T-cell (primary cell): Measurements from ENCODE around the gene NCF2. TPM values are rescaled to one million over a fixed set of nuclear protein-coding genes. Genes with fewer than 3 reads are reported as not detected.
A peak's percentile ranks its signal among the peaks of the same experiment; 100 is the strongest.

Source experiments
- ATAC-seq, 4 experiments: fragments of 200-7000 bp in 3 of 4; fragments of 150-1000 bp in 1 of 4; cut with Tn5 transposase; replicated peaks in 1 of 4; 1 replicate in 3 of 4; 2 replicates in 1 of 4; pipeline ENCODE4 v1.10.0; 2021; ENCODE audit warnings: moderate library complexity in 3 of 4, mild to moderate bottlenecking in 2 of 4, moderate number of reproducible peaks in 1 of 4
- CTCF ChIA-PET, 2 donors: fragments of 300-600 bp; sonication (Branson Sonifier 250); formaldehyde crosslinking; loops; one replicate each; lab custom pipeline; 2022; ENCODE audit warnings: antibody characterized with exemption in 2 of 2; lab: Charles Lee
- POLR2A ChIA-PET, 2 donors: fragments of 300-600 bp; sonication (Branson Sonifier 250); formaldehyde crosslinking; loops; one replicate each; lab custom pipeline; 2022; ENCODE audit warnings: antibody characterized with exemption in 2 of 2; lab: Charles Lee
- DNase-seq, 35 experiments: peaks; one replicate each; pipeline versions ENCODE4 v3.0.0 to v3.0.0-alpha.2; 2013 to 2023
- H3K27ac ChIP-seq: one replicate; pipeline ENCODE4 v1.5.1; 2013; ENCODE audit warnings: low read length
- H3K27me3 ChIP-seq, 2 experiments: replicated peaks in 1 of 2; 1 replicate in 1 of 2; 2 replicates in 1 of 2; pipeline versions ENCODE4 v1.6.1 to v1.7.0; 2013; ENCODE audit warnings: low read length in 1 of 2, mixed read lengths in 1 of 2; ENCODE audit not compliant: control insufficient read depth in 2 of 2, insufficient read depth in 2 of 2; ENCODE audit errors: extremely low read depth in 1 of 2
- H3K36me3 ChIP-seq, 2 donors: 1 replicate in 1 of 2; 2 replicates in 1 of 2; pipeline versions ENCODE4 v1.6.1 to v1.7.0; 2013; ENCODE audit warnings: low read length in 1 of 2; ENCODE audit not compliant: control insufficient read depth in 2 of 2, insufficient read depth in 1 of 2; ENCODE audit errors: extremely low read depth in 1 of 2
- H3K4me1 ChIP-seq, 2 experiments: 1 replicate in 1 of 2; 2 replicates in 1 of 2; pipeline versions ENCODE4 v1.6.1 to v1.7.0; 2013; ENCODE audit warnings: low read length in 2 of 2, mixed read lengths in 1 of 2; ENCODE audit not compliant: insufficient read depth in 2 of 2, control insufficient read depth in 1 of 2; ENCODE audit errors: extremely low read depth in 1 of 2
- H3K4me3 ChIP-seq, 2 donors: 1 replicate in 1 of 2; 2 replicates in 1 of 2; pipeline versions ENCODE4 v1.5.1 to v1.7.0; 2013; ENCODE audit warnings: mild to moderate bottlenecking in 2 of 2, low read length in 1 of 2, moderate library complexity in 1 of 2; ENCODE audit not compliant: control insufficient read depth in 1 of 2; ENCODE audit errors: extremely low read depth in 1 of 2
- H3K9me3 ChIP-seq: 2 replicates; pipeline ENCODE4 v1.7.0; 2013
- H3K27ac Mint-ChIP-seq, 2 donors: one replicate each; pipeline ENCODE4 v1.8.0; 2020 to 2021; ENCODE audit warnings: mild to moderate bottlenecking in 2 of 2, mixed read lengths in 2 of 2
- H3K27me3 Mint-ChIP-seq, 2 donors: one replicate each; pipeline ENCODE4 v1.8.0; 2021 to 2022; ENCODE audit warnings: mixed read lengths in 2 of 2
- H3K36me3 Mint-ChIP-seq: one replicate; pipeline ENCODE4 v1.8.0; 2021; ENCODE audit warnings: mixed read lengths
- H3K4me1 Mint-ChIP-seq, 3 donors: one replicate each; pipeline ENCODE4 v1.8.0; 2020 to 2022; ENCODE audit warnings: mixed read lengths in 3 of 3, mild to moderate bottlenecking in 1 of 3
- H3K4me3 Mint-ChIP-seq, 3 donors: one replicate each; pipeline ENCODE4 v1.8.0; 2020 to 2022; ENCODE audit warnings: mild to moderate bottlenecking in 3 of 3, mixed read lengths in 3 of 3, moderate library complexity in 3 of 3
- H3K9me3 Mint-ChIP-seq, 3 donors: one replicate each; pipeline ENCODE4 v1.8.0; 2020 to 2022; ENCODE audit warnings: mixed read lengths in 3 of 3
- WGBS: methylation state at CpG from one replicate; pipeline ENCODE4 v1.1.5; 2013; ENCODE audit warnings: missing lambda C conversion rate; ENCODE audit not compliant: insufficient coverage; 5-methylcytosine and 5-hydroxymethylcytosine counted together
- total RNA-seq, 35 experiments: library from RNA in 6 of 35; stranded (reverse) in 6 of 35; fragments of 120-200 nt in 1 of 35; gene quantifications; one replicate each; pipeline versions ENCODE4 v1.2.1 to v1.2.4 and lab custom pipeline; 2013 to 2026

NCF2 gene
- total RNA-seq, 5 donors from 2014 or later (not counting 1 experiment from before 2014, with no cell fraction given) = 2.9 to 8.7 (median 4.0) TPM

GRCh38 chr1:183635099-183635605 is 44.9 kb upstream of the NCF2 start:
- ATAC-seq (peak in 3 of 4 experiments; percentile 5 to 10 (median 9)), DNase-seq (peak in 6 of 35 experiments; percentile 2 to 25 (median 14))
- WGBS = 0% methylated on average over 33 of the region's 42 CpGs
- Histone ChIP-seq H3K4me1 (peaks cover 11 to 35% of the 10 kb centered on the region in 2 experiments), H3K27me3 (no peaks in the 10 kb centered on the region), H3K27ac (peak overlapping the region; percentile 68), H3K4me3 (peak overlapping the region; percentile 84 to 97), H3K36me3 (peaks cover 0 to 15% of the 10 kb centered on the region in 2 donors), H3K9me3 (no peaks in the 10 kb centered on the region)
- H3K36me3 Mint-ChIP-seq = peaks cover 9% of the 10 kb centered on the region
- peaks cover 0 to 2% of the 10 kb centered on the region in 2 donors for H3K27me3 Mint-ChIP-seq
- peak overlapping the region; percentile 99 to 100 (median 100) for H3K4me3 Mint-ChIP-seq
- ChIA-PET CTCF (interaction anchor here (0.6 to 1.3 kb wide), 4 partner anchors 10 to 320 kb away, joined by 3 to 12 read pairs (median 4); no protein-coding TSS in a partner anchor), POLR2A (interaction anchor here (0.7 to 1.0 kb wide), 2 partner anchors 16 to 165 kb away, joined by 3 read pairs; no protein-coding TSS in a partner anchor)
- H3K4me1 Mint-ChIP-seq = peaks cover 48 to 61% (median 60%) of the 10 kb centered on the region in 3 donors
- no peaks in the 10 kb centered on the region for H3K9me3 Mint-ChIP-seq
- peak overlapping the region; percentile 99 for H3K27ac Mint-ChIP-seq

- WGBS = 0% methylated on average over 3 of the region's 10 CpGs
- DNase-seq (peak in 1 of 35 experiments; percentile 29), ATAC-seq (no peak)
- peak overlapping the region; percentile 84 to 97 for H3K4me3 ChIP-seq
- H3K27ac ChIP-seq = peak overlapping the region; percentile 68
- no peaks in the 10 kb centered on the region for H3K9me3 Mint-ChIP-seq
- H3K27me3 Mint-ChIP-seq = no peaks in the 10 kb centered on the region
- POLR2A ChIA-PET = interaction anchor here (0.7 to 1.0 kb wide), 4 partner anchors 17 to 165 kb away, joined by 3 to 4 read pairs (median 3); no protein-coding TSS in a partner anchor
- H3K36me3 Mint-ChIP-seq = peaks cover 15% of the 10 kb centered on the region
- no peaks in the 10 kb centered on the region for H3K9me3 ChIP-seq
- H3K27me3 ChIP-seq = no peaks in the 10 kb centered on the region
- H3K4me1 ChIP-seq = peaks cover 11 to 38% of the 10 kb centered on the region in 2 experiments
- peak overlapping the region; percentile 87 to 89 for H3K27ac Mint-ChIP-seq
- peak overlapping the region; percentile 99 to 100 (median 100) for H3K4me3 Mint-ChIP-seq
- peaks cover 0 to 18% of the 10 kb centered on the region in 2 donors for H3K36me3 ChIP-seq
- CTCF ChIA-PET = interaction anchor here (0.6 to 2.8 kb wide), 15 partner anchors 11 to 858 kb away, joined by 3 to 16 read pairs (median 5); partner anchors contain the start of gene APOBEC4 (in 1 of the 2)
- peaks cover 52 to 66% (median 64%) of the 10 kb centered on the region in 3 donors for H3K4me1 Mint-ChIP-seq
These were observed 44.3 kb upstream of the NCF2 start for GRCh38 chr1:183634429-183635065.

DNA sequence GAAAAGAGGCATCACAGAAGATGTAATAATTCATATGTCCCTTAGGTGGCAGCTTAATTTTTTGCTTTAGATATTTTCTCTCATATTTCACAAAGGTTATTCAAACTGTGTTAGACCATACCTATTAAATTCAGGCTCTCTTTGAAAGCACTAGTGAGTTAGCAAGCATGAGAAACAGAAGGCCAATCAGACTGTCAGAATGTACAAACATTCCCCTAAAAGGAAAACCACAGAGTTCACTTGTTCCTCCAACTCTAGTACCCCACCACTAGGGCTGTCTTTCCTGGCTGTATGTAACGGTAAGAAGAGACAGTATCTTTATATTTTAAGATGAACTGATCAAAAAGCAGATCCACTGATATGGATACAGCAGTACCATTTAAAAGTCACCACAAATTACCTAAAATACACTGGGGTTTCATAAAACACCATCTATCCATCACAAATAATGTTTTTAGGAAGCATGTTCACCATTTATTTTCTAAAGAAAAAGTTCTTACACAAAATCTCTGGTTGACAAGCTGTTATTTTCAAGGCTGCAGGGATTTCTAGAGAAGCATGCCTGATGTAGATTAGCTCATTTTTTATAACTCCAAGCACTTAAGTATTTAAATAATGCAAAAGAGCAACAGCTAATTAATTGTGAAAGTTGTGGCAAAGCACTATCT is 43.6 kb upstream of the NCF2 start:
- H3K36me3 ChIP-seq = peaks cover 0 to 25% of the 10 kb centered on the region in 2 donors
- WGBS = no CpG with 5 or more reads among the region's 1 CpG
- H3K27me3 ChIP-seq = no peaks in the 10 kb centered on the region
- H3K4me3 ChIP-seq = peak overlapping the region; percentile 47 to 97
- DNase-seq (peak in 8 of 35 experiments; percentile 1 to 75 (median 18)), ATAC-seq (peak; percentile 18 to 60 (median 36))
- peaks cover 11 to 43% of the 10 kb centered on the region in 2 experiments for H3K4me1 ChIP-seq
- peak overlapping the region; percentile 19 for H3K27ac ChIP-seq
- peak overlapping the region; percentile 99 to 100 (median 100) for H3K4me3 Mint-ChIP-seq
- peak overlapping the region; percentile 87 to 89 for H3K27ac Mint-ChIP-seq
- H3K9me3 ChIP-seq = no peaks in the 10 kb centered on the region
- H3K27me3 Mint-ChIP-seq = no peaks in the 10 kb centered on the region
- POLR2A ChIA-PET = interaction anchor here in 1 of 2 donors (0.7 to 1.0 kb wide), 2 partner anchors 39 to 164 kb away, joined by 3 to 4 read pairs; no protein-coding TSS in a partner anchor
- CTCF ChIA-PET = interaction anchor here (0.6 to 2.8 kb wide), 16 partner anchors 13 to 859 kb away, joined by 3 to 16 read pairs (median 4); partner anchors contain the start of genes APOBEC4 (in 1 of the 2) and SMG7 (in 1 of the 2)
- no peaks in the 10 kb centered on the region for H3K9me3 Mint-ChIP-seq
- H3K4me1 Mint-ChIP-seq = peaks cover 60 to 74% (median 71%) of the 10 kb centered on the region in 3 donors
- H3K36me3 Mint-ChIP-seq = peaks cover 19% of the 10 kb centered on the region

GRCh38 chr1:183632964-183633363 is 42.7 kb upstream of the NCF2 start:
- H3K27ac ChIP-seq = peak overlapping the region; percentile 24
- peak overlapping the region in 1 of 2 donors; percentile 97 for H3K4me3 ChIP-seq
- ATAC-seq (no peak), DNase-seq (peak in 1 of 35 experiments; percentile 30)
- CTCF ChIA-PET = interaction anchor here (0.6 to 2.8 kb wide), 17 partner anchors 20 to 1326 kb away, joined by 3 to 16 read pairs (median 5); partner anchors contain the start of genes APOBEC4 (in 1 of the 2) and SMG7 (in 1 of the 2)
- H3K36me3 ChIP-seq = peaks cover 0 to 33% of the 10 kb centered on the region in 2 donors
- H3K4me3 Mint-ChIP-seq = peak overlapping the region; percentile 99 to 100 (median 100)
- no peaks in the 10 kb centered on the region for H3K9me3 ChIP-seq
- no peaks in the 10 kb centered on the region for H3K27me3 ChIP-seq
- H3K4me1 ChIP-seq = peaks cover 11 to 46% of the 10 kb centered on the region in 2 experiments
- peak overlapping the region; percentile 72 to 89 for H3K27ac Mint-ChIP-seq
- H3K27me3 Mint-ChIP-seq = no peaks in the 10 kb centered on the region
- no peaks in the 10 kb centered on the region for H3K9me3 Mint-ChIP-seq
- H3K4me1 Mint-ChIP-seq = peaks cover 68 to 81% (median 78%) of the 10 kb centered on the region in 3 donors
- POLR2A ChIA-PET = no interaction called here
- peaks cover 26% of the 10 kb centered on the region for H3K36me3 Mint-ChIP-seq
- 18% methylated on average over 1 of the region's 1 CpG for WGBS

GRCh38 chr1:183632114-183632513 is 41.9 kb upstream of the NCF2 start:
- Mint-ChIP-seq H3K27ac (no peak overlapping the region), H3K4me3 (peak overlapping the region in 2 of 3 donors; percentile 99 to 100), H3K4me1 (peaks cover 73 to 83% (median 78%) of the 10 kb centered on the region in 3 donors), H3K27me3 (no peaks in the 10 kb centered on the region), H3K9me3 (no peaks in the 10 kb centered on the region), H3K36me3 (peaks cover 26% of the 10 kb centered on the region)
- ATAC-seq (no peak), DNase-seq (no peak)
- WGBS = no CpG with 5 or more reads among the region's 2 CpGs
- ChIA-PET POLR2A (interaction anchor here (0.6 to 0.7 kb wide), 6 partner anchors 26 to 1127 kb away, joined by 3 to 10 read pairs (median 5); partner anchors contain the start of genes EDEM3 (in 1 of the 2) and RNASEL (in 1 of the 2)), CTCF (interaction anchor here (0.7 to 2.8 kb wide), 7 partner anchors 23 to 284 kb away, joined by 3 to 16 read pairs (median 4); no protein-coding TSS in a partner anchor)
- Histone ChIP-seq H3K4me3 (no peak overlapping the region), H3K4me1 (peaks cover 14 to 49% of the 10 kb centered on the region in 2 experiments), H3K9me3 (no peaks in the 10 kb centered on the region), H3K27ac (no peak overlapping the region), H3K36me3 (peaks cover 0 to 39% of the 10 kb centered on the region in 2 donors), H3K27me3 (no peaks in the 10 kb centered on the region)
